Fibroblast of the conjunctiva (primary cell): ENCODE data around the gene TBXAS1.

Experiments used
- DNase-seq: peaks from one replicate; pipeline ENCODE4 v3.0.0-alpha.2; 2010; ENCODE audit warnings: low read depth

TBXAS1 gene

DNA sequence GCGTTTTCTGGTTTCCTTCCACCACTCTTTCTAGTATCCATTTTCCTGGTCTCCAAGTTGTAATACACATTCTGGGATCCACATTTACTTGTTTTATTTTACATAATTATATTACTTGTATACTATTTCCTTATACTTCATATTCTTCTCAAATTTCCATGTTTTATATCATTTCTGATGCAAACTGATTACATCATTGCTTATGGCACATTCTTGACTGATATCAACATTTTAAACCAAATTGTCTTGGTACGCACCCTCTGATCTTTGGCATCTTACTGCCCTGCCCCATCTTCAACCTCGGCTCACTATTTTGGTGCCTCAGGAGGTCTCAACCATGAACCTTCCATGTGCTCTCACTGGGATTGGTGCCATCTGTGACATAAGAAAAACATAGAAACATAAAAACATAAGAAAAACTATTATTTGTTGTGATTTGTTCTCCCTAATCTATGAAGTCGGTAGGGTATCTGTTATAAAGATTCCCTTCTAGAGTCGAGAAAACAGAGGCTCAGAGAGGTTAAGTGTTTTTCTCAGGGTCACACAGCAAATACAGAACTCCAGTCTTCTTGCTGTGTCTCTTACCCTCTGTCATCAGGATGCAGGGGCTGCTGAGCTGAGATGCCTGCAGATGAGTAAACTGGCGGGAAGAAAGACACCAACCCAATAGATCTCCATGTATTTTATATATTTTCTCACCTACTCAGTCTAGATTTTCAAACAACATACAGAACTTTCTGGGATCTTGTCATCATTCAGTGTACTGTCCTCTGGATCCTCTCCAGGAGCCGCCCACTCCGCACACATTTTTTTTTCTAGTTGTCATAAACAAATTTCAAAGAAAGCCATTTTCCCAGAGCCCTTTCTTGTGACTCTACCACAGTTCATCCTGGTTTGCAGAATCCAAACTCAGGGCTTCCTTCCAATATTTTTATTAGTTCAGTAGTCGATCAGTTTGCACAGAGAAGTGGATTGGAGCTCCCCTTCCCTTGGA, 154.2 kb downstream of the TBXAS1 start:
- no peak for DNase-seq

DNA sequence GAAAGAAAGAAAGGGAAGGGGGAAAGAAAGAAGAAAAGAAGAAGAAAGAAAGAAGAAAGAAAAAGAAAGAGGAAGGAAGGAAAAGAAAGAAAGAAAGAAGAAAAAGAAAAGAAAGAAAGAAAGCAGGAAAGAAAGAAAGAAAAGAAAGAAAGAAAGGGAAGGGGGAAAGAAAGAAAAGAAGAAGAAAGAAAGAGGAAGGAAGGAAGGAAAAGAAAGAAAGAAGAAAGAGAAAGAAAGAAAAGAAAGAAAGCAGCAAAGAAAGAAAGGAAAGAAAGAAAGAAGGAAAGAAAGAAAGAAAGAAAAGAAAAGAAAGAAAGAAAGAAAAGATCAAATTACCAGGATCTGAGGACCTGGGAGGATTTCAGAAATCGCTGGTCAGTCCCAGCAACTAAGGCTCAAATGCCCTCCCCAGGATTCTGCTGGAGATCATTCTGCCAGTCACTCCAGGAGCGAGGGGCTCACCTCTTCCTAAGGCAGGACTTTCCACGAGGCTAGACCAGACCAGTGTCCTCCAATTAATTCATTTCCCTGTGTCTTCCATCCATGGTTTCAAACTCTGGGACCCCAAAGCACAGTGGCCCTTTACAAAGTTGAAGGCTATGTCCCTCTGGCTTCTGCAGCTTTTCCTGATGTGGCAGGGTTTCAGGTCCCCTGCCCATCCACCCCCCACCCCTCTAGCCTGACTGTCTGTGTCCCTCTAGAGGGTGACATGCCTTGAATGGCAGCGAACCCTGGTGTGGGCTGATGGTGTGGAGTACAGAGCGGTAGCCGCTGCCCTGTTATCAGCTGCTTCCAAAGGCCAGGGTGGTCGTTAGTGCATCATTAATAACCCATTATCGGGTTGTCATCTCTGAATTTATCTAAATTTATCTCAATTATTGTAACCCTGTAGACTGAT, 155.8 kb downstream of the TBXAS1 start:
- no peak for DNase-seq

DNA sequence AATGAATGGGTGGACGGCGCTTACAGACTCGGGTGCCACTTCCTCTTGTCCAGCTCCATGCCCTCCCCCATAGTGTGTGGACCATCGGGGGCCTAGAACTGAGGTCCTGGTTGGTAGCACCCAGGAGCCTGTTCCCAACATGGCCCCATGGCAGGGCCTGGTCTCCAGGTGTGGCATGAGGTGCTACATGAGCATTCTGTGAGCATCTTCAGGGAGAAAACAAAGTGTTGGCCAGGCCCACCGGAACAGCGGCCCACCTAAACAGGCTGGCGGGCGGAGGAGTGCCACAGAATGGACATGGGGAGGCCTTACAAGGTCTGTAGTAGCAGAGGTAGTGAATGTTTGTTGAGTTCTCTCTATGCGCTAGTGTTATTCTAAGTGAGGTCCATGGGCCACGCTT, 156.7 kb downstream of the TBXAS1 start:
- no peak for DNase-seq

DNA sequence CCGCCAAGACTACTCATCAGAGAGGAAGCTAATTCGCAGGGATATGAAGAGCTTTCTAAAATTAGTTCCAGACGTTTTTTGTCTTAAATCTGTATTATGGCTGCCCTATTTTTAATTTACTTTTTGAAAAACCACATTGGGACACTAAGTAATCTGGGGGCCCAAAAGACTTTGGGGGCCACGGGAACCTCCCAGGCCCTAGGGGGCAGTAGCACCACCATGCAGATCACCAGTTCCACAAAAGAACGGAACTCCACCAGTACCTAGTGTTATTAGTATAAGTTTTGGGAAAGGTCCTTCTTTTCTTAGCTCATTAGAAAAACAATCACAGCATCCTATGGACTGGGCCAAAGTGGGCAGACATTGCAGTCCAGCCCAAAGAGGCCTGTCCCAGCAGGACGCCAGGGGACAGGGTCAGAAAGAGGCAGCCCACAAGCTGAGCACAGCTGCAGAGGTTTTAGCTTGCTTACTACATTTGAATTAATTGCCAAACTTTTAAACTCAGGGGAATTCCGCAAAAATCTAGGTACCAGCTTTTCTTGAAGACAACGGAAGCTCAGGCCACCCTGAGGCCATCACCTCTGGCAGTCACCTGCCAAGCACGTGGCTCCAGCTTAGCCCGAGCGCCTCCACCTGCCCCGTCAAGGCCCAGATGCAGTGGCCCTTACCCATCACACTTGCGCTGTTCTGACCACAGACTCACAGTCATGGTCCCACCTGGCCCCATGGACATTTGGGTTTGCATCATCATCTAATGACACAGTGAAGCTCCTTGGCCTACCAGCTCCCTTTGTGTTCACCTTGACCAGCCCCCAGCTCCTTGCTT, 158.8 kb downstream of the TBXAS1 start:
- DNase-seq = no peak

DNA sequence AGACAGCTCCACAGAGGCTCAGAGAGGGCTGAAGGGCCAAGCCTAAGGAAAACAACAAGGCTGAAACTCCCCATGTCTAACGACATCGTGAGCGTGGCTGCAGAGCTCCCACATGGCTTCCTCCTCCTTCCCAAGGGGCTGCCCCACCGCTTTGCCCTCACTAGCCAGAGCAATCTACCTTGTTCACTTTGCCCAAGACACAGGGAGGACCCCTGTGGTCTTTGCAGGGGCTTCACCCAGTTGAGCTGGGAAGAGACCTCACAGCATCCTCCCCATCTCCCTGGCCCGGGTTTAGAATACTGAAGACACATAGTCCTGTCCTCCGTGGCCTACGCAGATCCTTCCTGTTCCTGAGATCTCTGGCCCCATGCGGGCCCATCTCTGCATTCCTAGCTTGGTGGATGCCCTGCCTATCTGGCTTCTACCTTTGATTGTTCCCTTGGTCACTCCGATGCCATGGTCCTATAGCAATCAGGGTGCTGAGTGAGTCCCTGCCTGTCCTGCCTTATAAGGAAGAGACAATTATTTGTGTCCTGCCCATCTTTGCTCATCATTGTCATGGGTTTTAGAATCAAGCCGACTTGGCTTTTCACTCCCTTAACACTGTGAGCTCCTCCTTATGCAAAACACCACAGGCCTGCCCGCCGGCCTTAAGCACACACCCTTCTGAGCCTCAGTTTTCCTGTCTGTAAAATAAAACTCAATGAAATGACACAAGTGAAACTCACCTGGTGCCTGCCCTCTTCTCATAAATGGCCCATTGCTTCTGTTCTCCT, 160.5 kb downstream of the TBXAS1 start:
- no peak for DNase-seq

- no peak for DNase-seq
These were observed 161.1 kb downstream of the TBXAS1 start for GRCh38 chr7:139990142-139990535.

GRCh38 chr7:139990571-139991268, 161.7 kb downstream of the TBXAS1 start:
- no peak for DNase-seq

DNA sequence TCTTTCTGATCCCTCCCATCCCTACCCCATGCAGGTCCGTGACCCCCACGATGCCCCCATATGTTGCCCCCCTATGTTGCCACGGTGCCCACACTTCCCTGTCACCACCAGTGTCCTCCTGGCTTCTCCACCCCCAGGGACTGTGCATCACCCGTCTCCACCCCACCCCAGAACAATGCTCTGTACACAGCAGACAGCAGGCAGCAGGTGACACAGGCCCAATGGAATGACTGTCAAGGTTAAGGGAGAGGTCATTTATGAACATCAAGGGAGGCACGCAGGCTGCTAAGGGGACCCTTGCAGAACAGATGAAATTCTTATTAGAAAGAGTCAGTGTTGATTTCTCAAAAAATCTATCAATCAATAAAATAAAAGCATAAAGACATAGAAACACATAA, 162.2 kb downstream of the TBXAS1 start:
- DNase-seq = no peak

DNA sequence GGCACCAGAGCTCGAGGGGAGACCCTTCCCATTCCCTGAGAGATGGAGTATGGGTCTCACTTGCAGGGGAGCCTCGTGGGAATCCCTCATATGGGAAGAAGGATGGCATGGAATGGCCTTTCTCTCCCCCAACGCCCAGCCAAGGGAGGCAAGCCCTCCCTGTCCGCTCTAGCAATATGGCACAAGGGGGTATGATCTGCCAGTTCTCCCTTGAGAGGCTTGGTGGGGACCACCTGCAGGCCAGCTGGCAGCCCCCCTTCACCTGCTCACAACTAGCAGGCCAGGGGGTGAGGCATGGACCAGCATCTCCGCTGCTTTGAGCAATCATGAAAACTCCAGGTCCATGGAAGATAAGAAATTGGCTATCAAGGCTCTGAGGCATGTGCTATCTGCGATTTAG, 162.8 kb downstream of the TBXAS1 start:
- no peak for DNase-seq

DNA sequence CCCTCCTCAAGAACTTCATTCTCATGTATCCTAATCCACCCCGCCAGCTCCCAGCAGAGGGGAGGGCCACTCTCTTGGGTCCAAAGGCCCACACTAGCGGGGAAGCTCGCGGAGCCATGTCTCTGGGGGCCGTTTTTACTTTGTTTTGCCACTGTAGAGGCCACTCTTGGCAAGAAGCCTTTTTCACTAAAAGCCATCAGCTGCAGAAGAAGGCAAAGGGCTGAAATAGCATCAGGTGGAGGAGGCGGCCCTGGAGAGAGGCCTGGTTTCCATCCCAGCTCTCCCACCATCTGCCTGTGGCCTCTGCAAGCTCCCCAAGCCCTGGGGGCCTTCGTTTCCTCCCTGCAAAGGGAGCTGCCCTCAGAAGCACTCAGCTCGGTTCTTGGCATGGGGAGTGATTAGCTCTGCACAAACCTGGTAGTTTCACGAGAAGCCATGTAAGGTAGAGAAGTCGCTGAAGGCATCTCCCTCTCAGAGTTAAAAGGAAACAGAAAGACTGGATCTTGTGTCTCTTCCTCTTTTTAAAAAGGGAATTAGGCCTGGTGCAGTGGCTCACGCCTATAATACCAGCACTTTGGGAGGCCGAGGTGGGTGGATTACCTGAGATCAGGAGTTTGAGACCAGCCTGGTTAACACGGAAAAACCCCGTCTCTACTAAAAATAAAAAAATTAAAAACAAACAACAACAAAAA, 163.4 kb downstream of the TBXAS1 start:
- no peak for DNase-seq

DNA sequence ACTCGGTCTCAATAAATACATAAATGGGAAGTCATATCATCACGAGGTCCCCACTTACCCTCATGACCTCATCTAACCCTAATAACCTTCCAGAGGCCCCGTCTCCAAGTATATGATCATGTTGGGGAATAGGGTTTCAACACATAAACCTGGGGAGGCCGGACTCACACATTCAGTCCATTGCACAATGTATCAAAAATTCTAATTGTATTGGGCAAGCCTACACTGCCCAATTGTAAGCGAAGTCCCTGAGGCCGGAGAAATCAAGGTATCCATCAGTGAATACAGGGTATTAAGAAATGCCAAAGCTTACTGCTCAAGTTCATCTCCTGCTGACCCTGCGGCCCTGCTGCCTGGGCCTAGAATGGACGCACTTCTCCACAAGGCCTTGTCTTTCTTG, 164.1 kb downstream of the TBXAS1 start:
- no peak for DNase-seq

DNA sequence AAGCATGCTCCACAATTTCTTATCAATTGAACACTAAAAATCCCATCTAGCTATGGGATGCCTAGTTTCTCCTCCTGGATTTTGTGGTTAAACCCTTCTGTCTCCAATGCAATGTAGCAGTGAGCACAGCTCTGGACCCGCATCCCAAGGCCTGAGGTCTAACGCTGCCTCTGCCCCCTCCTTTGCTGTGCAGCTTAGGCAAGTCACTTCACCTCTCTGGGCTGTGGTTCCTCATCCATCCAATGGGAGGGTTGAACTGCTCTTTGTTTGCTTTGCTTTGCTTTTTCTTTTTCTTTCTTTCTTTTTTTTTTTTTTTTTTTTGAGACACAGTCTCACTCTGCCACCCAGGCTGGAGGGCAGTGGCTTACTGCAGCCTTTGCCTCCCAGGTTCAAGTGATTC, 164.5 kb downstream of the TBXAS1 start:
- no peak for DNase-seq

GRCh38 chr7:139994356-139994755, 165.3 kb downstream of the TBXAS1 start:
- DNase-seq = no peak

DNA sequence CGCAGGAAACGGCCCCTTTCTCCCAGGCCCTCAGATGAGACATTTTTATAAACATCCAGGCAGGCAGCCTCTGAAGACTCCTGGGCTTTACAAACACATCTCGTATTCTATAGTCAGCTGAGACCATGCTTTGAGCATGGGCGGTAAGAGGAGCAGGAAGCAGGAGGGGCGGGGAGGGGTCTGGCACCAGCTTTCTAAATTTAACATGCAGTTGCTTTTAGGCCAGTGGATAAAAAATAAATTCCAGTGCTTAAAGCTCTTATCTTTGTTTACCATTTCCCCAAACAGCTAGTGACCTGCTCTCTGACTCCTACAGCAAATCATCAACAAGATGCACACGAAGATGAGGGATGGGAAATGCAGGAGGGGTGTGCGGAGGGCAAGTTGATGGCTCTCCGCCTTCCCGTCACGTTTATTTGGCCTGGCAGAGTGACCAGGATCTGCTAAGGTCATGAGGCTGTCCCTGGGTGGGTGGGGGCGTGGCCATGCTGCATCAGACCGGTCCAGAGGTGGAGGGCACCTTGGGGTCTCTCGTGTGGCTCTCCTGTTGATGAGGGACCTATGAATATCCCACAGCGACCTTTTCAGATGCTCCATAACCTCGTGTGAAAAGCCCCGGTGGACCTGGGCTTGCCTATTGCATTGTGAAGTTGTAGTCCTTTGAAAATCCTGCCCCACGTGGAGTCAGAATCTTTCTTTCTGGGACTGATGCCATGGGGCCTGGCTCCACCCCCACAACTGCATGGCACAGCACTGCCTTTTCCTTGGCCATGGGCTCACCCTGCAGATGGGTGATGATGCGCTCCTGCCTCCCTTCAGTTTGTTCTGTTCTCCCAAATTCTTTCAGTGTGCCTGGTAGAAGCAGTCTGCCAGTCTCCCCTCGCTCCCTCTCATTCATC, 166.2 kb downstream of the TBXAS1 start:
- peak; percentile 59 for DNase-seq

GRCh38 chr7:139998572-139998971, 169.5 kb downstream of the TBXAS1 start:
- DNase-seq = no peak

DNA sequence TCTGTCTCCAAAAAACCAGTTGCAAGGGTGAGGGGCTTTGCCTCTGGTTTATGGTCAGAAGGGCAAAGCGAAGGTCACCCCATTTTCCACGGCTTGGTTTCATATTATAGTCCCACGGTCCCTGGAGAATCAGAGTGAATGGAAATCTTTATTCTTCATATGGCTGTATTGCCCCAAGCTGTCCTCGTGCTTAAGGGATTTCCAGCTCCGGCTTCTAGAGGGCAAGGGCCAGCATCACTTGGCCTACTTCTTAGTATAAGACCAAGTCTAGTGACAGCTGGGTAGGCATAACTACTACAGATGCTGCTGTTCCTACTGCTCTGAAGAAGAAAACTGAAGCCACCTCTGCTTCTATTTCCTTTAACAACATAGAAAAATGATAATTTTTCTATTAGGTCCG, 170.5 kb downstream of the TBXAS1 start:
- DNase-seq = no peak

DNA sequence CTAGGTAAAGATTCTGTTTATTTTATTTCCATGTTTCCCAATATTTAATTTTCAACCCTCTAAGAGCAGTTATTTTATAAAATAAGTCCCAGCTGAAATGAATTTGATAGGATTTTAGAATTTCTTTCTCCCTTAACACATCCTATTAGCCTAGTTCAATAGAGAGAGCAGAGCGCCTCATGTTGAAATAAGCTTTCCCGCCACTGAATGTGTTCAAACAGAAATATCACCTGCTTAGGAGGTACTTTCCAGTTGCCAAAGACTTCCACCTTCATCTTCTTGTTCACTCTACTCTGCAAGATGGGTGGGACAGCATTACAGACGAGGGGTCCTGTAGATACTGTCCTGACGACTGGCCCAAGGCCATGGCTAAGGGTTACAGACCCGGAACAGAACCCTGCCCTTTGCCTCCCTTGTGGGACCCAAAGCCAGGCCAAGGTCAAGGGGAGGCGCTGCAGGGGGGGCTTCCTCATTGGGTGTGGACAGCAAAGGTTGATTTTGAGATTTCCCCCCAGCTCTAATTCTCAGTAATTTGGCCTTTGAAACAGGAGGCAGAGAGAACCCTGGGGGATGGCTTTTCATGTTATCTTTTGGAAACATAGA, 171.7 kb downstream of the TBXAS1 start:
- no peak for DNase-seq

GRCh38 chr7:140003913-140004382, 174.9 kb downstream of the TBXAS1 start:
- peak; percentile 64 for DNase-seq
